Right atrium auricular region (tissue), 2 donors: ENCODE results near the gene HOXA7. TPM values are rescaled to one million over a fixed set of nuclear protein-coding genes. Genes with fewer than 3 reads are reported as not detected.

Experiments
- DNase-seq: peaks from one replicate; pipeline ENCODE4 v3.0.0-alpha.2; 2019; ENCODE audit warnings: low spot score
- H3K27ac ChIP-seq, 2 donors: fragments of 200-600 bp; sonication (generic); 1 replicate in 1 of 2; 2 replicates in 1 of 2; pipeline ENCODE4 v1.5.1; 2016 to 2019
- H3K27me3 ChIP-seq, 2 donors: fragments of 200-600 bp; sonication (generic); one replicate each; pipeline versions ENCODE4 v1.5.1 to v1.6.0; 2017 to 2019
- H3K36me3 ChIP-seq: fragments of 200-600 bp; sonication (generic); one replicate; pipeline ENCODE4 v1.5.1; 2016
- H3K4me1 ChIP-seq, 2 donors: fragments of 200-600 bp; sonication (generic); one replicate each; pipeline versions ENCODE4 v1.5.1 to v1.6.0; 2017 to 2019
- H3K4me3 ChIP-seq, 2 donors: fragments of 200-600 bp; sonication (generic); 1 replicate in 1 of 2; 2 replicates in 1 of 2; pipeline ENCODE4 v1.5.1; 2017 to 2019; ENCODE audit warnings: mild to moderate bottlenecking in 1 of 2, moderate library complexity in 1 of 2
- H3K9me3 ChIP-seq, 2 donors: fragments of 200-600 bp; sonication (generic); one replicate each; pipeline ENCODE4 v1.5.1; 2019
- CTCF ChIP-seq, 2 donors: fragments of 200-600 bp; sonication (generic); IDR thresholded peaks; one replicate each; pipeline ENCODE4 v1.5.1; 2019; ENCODE audit warnings: antibody characterized with exemption in 2 of 2
- total RNA-seq, 2 donors: library from RNA; depleted of rRNA; stranded (reverse); fragments of >200 nt; gene quantifications; one replicate each; pipeline ENCODE4 v1.1.0, GENCODE V29; 2016

The HOXA7 gene
- total RNA-seq, 2 donors from 2014 or later: not detected

DNA sequence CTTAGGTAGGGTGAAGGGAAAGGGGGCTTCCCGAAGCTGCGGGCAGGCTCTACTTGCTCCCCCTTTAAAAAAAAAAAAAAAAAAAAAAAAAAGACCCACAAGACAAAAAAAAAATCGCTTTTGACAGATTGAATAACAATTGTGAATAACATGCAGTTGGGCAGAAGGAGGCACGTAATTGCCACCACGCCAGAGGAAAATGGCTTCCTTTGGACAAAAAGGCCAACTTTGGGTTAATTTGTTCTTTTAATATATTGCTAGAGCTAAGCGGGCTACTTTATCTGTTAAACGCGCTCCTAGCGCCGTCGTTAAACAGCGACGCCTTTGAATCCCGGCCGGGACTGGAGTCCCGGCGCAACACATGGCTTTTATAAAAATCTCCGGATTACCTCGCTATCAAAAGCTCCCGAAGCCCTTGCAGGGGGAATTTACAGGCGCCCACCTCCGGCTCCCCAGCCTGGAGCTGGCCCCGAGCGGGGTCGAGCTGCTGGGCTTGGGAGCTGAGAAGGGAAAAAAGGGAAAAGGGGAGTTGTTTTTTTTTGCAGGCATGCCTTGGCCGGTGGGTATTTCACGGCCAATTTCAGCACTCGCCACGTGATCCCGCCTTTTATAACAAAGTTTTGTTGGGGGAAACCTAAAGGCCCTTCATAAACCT, 27.3 kb upstream of the HOXA7 start:
- TF ChIP-seq CTCF (IDR thresholded peaks at IDR 0.05): no peak
- Histone ChIP-seq H3K4me1 (peaks cover 0 to 56% of the 10 kb centered on the region in 2 donors), H3K27ac (no peak overlapping the region), H3K27me3 (peaks cover 76 to 94% of the 10 kb centered on the region in 2 donors), H3K9me3 (no peaks in the 10 kb centered on the region), H3K4me3 (peak overlapping the region in 1 of 2 donors; percentile 37), H3K36me3 (no peaks in the 10 kb centered on the region)
- DNase-seq: no peak

DNA sequence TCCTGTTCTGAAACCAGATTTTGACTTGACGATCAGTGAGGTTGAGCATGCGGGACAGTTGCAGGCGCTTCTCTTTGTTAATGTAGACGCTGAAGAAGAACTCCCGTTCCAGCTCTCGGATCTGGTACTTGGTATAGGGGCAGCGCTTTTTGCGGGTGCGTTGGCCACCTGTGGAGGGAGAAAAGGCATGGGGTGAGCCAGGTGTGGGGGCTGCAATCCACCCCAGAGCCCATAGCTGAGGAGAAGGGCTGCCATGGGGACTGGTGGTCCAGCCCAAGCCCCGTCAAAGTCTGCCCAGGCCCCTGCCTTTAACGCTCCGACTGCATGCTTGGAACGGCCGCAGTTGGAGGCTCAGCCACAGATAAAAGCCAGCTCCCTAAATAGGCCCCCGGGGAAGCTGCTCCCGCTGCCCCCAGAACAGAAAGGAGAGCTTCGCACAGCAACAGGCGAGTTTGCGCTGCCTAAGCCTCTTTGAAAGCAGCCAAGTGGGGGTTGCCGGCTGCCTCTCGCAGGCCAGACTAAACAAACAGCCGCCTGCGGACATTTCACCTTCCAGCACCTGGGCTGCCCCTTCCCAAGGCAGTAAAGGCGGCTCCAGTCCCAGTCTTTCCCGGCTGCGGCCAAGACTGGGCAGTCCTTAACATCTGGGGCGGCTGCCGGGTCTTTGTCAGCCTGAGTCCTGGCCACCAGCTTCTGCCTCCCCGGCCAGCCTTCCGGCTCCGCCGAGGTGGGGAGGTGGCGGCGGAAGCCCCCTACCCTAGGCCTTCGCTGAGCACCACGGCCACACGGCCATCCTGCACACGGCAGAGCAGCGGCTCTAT, 26.6 kb upstream of the HOXA7 start:
- no peak overlapping the region for H3K4me3 ChIP-seq
- H3K4me1 ChIP-seq: peaks cover 0 to 48% of the 10 kb centered on the region in 2 donors
- no peak overlapping the region for H3K27ac ChIP-seq
- no peaks in the 10 kb centered on the region for H3K36me3 ChIP-seq
- no peak for DNase-seq
- H3K9me3 ChIP-seq: no peaks in the 10 kb centered on the region
- H3K27me3 ChIP-seq: peaks cover 74 to 87% of the 10 kb centered on the region in 2 donors
- TF ChIP-seq CTCF (IDR thresholded peaks at IDR 0.05): no peak

- no peak overlapping the region for H3K4me3 ChIP-seq
- no peak overlapping the region for H3K27ac ChIP-seq
- peaks cover 67 to 82% of the 10 kb centered on the region in 2 donors for H3K27me3 ChIP-seq
Measured at GRCh38 chr7:27182285-27182841, 25.9 kb upstream of the HOXA7 start.

DNA sequence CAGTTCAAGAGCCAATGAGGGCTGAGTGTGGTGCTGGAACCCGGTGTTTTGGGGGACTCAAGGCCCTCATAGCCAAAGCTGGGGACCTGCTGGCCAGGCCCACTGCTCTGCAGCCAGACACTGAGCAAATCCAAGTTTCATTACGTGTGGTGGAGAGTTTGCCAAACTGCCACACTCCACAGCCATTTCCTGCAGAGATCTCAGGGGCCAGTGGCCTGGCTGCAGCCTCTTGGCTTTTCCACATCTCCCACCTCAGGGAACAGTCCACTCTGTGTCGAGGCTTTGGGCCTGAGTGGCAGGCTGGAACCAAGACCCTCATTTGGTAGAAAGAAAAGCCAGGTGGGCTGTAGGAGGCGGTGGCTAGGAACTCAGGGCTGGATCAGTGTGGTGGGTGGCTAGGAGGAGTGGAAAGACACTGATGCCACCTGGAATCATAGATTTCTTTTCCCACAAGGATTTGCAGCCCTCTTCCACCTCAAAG, 25.4 kb upstream of the HOXA7 start:
- Histone ChIP-seq H3K27ac (no peak overlapping the region), H3K36me3 (no peaks in the 10 kb centered on the region), H3K4me1 (peaks cover 0 to 42% of the 10 kb centered on the region in 2 donors), H3K27me3 (peaks cover 67 to 84% of the 10 kb centered on the region in 2 donors), H3K9me3 (no peaks in the 10 kb centered on the region), H3K4me3 (no peak overlapping the region)
- TF ChIP-seq CTCF (IDR thresholded peaks at IDR 0.05): no peak
- DNase-seq: no peak

More at GRCh38 chr7:27182285-27182841, 25.9 kb upstream of the HOXA7 start:
- H3K9me3 ChIP-seq: no peaks in the 10 kb centered on the region
- no peaks in the 10 kb centered on the region for H3K36me3 ChIP-seq
- DNase-seq: no peak
- peaks cover 0 to 42% of the 10 kb centered on the region in 2 donors for H3K4me1 ChIP-seq
- TF ChIP-seq CTCF (IDR thresholded peaks at IDR 0.05): no peak

GRCh38 chr7:27180431-27181420, 24.3 kb upstream of the HOXA7 start:
- H3K4me1 ChIP-seq: peaks cover 0 to 38% of the 10 kb centered on the region in 2 donors
- no peak for TF ChIP-seq CTCF (IDR thresholded peaks at IDR 0.05)

More at GRCh38 chr7:27180431-27181420, 24.3 kb upstream of the HOXA7 start:
- H3K27me3 ChIP-seq: peaks cover 61 to 84% of the 10 kb centered on the region in 2 donors
- DNase-seq: no peak
- no peaks in the 10 kb centered on the region for H3K9me3 ChIP-seq
- H3K27ac ChIP-seq: no peak overlapping the region
- H3K4me3 ChIP-seq: no peak overlapping the region
- H3K36me3 ChIP-seq: no peaks in the 10 kb centered on the region
